Activated CD8-positive, alpha-beta memory T cell treated with anti-CD3 and anti-CD28 coated beads for 48 hours (primary cell): Measurements from ENCODE around the gene SHB.
A peak's percentile ranks its signal among the peaks of the same experiment; 100 is the strongest.

Experiments
- DNase-seq, 3 experiments: peaks; one replicate each; pipeline ENCODE4 v3.0.0-alpha.2; 2020; ENCODE audit warnings: low read depth in 2 of 3, low spot score in 2 of 3

The SHB gene, protein sequence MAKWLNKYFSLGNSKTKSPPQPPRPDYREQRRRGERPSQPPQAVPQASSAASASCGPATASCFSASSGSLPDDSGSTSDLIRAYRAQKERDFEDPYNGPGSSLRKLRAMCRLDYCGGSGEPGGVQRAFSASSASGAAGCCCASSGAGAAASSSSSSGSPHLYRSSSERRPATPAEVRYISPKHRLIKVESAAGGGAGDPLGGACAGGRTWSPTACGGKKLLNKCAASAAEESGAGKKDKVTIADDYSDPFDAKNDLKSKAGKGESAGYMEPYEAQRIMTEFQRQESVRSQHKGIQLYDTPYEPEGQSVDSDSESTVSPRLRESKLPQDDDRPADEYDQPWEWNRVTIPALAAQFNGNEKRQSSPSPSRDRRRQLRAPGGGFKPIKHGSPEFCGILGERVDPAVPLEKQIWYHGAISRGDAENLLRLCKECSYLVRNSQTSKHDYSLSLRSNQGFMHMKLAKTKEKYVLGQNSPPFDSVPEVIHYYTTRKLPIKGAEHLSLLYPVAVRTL

DNA sequence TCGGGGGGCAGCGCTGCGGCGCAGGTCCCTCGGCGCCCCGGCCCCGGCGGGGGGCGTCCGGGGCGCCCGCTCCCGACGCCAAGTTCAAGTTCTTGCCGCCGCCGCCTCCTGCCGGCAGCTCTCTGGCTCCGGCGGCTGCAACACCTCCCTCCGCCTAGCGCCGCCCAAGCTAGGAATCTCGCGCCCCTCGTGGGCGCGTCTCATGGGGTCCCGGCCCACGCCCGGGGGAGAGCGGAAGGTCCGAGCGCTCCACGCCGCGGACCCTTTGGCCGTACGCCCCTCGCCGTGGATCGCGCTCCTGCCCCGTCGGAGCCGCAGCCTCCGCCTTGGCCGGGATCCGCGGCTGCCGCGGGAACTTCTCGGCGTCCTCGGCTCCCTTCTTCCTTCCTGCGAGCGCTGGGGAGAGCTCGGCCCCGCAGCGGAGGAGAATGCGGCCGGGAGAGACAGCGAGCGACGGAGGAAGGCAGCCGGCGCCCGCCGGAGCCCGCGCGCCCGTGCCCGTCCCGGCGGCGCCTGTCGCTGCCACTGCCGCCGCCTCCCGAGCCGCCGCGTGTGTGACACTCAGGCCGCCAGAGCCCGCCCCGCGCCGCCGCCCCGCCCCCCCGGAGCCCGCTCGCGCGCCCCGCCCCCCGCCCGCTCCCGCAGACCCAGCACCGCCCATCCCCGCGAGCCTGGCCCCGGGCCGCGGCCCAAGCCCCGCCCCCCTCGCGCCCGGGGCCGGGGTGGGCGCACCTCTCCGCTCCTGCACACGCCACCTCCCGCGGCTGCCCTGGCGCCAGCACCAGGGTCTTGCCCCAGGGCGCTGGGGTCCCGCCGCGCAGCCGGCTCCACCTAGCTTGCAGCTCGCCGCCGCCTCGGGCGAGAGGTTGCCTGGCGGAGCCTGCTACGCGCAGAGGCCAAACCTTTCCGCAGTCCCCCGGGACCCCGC lies at the start of gene SHB:
Gene SHB (minus strand): TSS at position 527 of the 928 bp plus-strand sequence. CDS start 582 bp downstream, outside the sequence.
- peak; percentile 38 to 63 (median 50) for DNase-seq

DNA sequence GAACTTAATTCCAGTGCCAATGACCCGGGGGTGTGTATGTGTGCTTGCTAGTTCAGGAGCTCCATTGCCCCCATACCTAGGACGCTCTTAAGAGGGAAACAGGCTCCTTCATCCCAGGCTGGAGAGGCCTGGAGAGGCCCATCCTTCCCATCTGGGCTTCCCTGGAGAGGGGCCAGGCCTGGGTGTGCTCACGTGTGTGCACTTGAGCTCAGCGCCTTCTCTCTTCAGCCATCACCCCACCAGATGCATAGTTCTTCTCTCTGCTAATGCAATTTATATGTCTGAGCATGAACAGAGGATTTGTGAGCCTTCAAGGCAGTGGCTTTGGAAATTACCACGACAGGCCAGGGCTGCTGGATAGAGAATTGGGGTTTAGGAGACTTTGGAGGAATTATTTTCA lies 48.6 kb upstream of the SHB start:
- DNase-seq: no peak

DNA sequence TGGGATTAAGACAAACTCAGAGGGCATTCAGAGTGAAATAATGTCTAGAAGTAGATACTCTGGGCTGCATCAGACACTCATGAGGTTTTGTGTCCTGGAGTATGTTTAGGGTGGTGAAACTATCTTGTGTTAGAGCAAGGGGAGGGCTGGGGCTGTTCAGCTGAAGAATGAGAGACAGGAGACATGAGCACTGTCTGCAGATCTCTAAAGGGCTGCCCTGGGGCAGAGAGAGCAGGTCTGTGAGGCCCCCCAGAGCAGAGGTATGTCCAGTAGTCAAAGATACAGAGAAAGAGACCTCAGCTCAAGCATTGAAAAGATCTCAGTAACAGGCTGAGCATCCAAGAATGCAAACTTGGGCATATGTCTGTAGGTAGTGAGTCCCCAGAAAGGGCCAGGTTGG lies 45.9 kb upstream of the SHB start:
- DNase-seq: no peak

DNA sequence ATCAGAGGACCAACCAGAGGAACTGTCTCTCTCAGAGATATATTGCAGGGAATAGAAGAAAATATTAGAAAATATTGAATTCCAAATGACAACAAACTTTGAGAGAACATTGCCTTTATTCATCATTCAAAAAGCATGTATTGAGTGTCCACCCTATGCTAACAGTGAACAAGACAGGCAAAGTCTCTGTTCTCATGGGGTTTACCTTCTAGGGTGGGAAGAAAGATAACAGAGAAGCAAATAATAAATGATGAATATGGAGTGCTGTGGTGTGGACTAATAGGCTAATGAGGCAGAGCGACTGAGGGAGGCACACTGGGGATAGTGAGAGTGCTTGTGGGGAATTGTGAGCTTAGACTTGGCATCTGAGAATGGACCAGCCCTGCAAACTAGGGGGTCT lies 43.4 kb upstream of the SHB start:
- no peak for DNase-seq

DNA sequence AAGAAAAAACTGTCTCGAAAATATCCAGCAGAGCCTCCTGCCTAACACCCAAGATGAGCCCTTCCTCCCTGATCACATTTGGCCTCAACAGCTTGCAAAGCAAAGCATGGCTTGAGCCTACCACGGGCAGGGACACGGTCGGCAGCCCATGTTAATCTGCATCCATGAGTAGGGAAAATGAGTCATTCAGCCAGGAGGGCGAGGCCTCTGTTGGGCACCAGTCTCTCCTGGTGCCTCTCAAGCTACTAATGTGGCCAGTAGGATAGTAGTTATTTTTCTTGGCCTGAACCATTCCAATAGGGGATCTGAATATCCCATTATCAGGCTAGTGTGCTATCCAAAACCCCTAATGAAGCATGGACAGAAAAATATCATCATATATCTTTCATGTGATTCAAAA lies 43.0 kb upstream of the SHB start:
- DNase-seq: no peak

DNA sequence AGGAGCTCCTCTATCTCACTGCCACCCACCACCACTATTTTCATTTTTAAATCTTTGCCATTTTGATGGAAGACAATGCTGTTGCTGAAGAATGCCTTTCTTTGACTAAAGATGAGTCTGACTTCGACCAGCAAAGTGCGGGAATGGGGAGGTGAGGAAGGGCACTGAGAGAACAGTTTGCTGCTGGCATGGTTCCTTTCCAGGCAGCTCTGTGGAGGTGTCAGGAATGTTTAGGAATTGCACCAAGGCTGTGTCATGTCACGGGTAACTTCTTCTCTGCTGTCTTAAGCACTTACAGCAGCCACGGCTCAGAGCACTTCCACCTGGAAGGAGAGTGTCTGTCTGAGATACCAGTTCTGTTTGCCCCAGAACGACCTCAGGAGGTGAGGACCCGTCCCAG lies 41.4 kb upstream of the SHB start:
- no peak for DNase-seq

DNA sequence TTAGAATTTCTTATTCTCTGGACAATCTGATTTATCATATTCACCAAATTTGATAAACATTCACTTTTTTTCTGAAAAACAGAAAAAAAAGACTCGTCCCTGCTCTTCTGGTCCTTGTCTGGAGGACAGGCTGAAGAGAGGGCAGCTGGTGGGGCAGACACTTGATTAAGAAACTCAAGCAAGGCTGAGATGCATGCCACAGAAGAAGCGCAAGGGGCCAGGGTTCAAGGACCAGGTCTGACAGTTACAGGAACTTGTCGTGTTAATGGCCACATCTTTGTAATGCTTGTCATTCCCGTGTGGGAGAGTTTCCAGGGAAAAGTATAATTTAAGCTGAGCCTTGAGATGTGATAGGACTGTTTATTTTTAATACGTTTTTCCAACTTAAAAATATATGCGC lies 40.6 kb upstream of the SHB start:
- no peak for DNase-seq

DNA sequence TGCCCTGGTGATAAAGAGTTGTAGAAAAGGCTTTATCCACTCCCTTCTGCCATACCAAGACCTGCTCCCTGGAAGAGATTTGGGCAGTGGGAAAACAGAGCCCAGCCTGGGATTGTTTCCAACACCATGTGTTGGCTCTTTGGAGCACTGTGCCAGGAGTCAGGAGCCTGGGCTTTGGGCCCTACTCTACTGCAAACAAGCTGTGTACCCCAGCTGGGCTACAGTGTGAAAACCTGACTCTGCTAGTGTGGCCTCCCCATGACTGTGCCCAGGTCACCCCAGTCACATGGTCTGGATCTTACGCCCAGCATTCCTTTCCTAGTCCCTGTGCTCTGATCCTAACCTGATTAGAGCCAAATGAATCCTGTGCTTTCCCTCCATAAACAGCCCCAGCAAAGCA lies 39.3 kb upstream of the SHB start:
- no peak for DNase-seq

DNA sequence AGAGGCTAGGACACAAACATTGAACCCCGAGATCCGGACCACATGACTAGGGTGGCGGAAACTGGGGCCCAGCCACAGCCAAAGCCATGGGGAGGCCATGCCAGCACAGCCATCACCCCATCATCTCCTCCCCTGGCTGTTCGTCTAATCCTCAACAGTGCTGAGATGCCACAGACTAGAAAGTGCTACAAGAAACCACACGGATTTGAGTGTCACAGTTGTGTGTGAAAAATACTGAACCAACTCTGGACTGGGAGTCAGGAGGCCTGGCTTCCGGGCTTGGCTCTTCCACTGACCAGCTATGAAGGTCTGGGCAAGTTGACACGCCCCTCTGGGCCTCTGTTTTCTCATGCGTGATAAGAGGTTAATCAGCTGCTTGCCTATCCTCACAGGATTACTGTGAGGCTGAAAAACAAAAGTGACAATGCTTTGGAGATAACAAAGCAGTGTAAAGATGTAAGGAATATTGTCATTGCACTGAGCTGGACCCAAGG lies 38.8 kb upstream of the SHB start:
- no peak for DNase-seq

DNA sequence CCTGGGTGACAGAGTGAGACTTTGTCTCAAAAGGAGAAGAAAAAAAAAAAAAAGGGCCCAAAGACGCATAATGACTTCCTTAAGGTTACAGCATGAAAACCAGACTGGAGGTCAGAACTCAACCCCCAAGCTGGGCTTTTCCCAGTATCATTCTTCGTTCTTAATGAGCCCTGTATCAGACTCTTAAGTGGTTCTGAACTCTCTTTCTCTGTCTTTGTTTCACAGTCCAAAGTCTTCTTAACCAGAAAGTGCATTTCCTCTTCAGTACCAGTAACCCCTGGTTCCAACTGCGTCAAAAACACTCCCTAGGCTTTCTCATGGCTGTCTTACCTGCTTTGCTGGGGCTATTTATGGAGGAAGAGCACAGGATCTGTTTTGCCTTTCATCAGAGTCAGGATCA lies 38.4 kb upstream of the SHB start:
- DNase-seq: no peak

DNA sequence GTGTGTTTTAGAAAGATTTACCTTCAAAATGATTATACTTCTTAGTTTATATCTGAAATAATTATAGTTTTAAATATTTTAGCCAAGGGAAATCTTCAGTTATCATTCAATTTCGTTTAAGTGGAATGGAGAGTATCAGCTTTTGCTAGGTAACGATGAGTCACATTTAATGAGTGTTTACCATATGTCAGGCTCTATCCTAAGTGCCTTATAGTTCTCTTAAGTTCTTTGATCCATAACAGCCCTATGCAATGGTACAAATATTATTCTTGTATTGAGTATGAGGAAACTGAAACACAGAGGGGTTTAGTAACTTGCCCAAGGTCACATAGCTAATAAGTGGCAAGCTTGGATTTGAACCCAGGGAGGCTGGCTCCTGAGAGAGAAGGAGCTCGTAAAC lies 37.5 kb upstream of the SHB start:
- DNase-seq: no peak

DNA sequence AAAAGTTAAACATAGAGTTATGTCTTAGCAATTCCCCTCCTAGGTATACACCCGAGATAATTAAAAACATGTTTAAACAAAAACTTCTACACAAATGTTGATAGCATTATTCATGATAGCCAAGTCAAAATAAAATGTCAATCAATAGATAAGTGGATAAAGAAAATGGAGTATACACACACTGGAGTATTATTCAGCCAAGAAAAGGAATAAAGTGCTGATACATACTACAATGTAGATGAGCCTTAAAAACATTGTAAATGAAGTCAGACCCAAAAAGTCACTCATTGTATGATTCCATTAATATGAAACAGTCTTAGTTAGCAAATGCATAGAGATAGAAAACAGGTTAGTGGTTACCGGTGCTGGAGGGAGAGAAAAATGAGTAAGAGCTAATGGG lies 34.3 kb upstream of the SHB start:
- DNase-seq: no peak

DNA sequence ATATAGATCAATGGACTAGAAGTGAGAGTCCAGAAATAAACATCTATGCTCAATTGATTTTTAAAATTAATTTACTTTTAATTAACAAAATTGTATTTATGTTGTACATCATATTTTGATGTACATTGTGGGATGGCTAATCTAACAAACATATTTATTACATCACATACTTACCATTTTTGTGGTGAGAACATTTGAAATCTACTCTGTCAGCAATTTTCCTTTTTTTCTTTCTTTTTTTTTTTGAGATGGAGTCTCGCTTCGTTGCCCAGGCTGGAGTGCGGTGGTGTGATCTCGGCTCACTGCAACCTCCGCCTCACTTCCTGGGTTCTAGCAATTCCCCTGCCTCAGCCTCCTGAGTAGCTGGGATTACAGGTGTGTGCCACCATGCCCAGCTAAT lies 32.4 kb upstream of the SHB start:
- DNase-seq: no peak

DNA sequence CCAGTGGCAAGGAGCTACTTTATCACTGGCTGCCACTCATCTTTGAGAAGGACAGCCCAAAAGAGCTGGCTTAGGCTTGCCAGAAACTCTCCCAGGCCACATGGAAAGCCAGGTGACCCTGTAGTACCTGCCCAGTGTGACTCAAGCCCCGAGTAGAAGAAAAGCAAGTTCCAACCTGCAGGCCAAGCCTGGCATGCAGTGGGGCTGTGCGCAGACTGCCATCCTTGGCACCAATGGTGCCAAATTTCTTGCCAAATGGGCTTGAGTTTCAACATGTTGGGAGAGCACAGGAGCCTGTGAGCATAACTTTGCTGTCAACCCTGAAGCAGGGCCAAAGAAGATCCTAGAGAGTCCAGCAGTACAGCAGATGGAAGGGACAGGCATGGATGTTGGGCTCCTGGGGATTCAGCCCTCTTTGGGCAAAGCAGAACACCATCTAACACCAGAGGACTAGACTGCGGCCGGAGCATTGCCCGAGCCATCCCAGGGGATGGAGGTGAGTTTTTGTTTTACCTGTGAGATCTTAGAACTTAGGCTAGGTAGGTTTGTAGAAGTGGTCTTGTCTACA lies 27.3 kb upstream of the SHB start:
- DNase-seq: no peak

DNA sequence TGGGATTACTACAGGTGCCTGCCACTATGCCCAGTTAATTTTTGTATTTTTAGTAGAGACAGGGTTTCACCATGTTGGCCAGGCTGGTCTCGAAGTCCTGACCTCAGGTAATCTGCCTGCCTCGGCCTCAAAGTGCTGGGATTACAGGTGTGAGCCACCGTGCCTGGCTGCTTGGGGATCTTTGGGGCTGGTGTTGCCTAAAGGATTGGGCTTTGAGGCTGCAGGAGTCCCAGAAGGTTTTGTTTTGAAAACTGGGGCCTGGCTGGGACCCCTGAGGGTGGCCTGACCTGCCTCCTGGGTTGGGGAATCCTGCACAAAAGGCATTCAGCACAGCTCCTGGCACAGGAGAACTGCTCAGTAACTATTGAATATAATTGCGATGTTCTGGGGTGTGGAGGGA lies 25.1 kb upstream of the SHB start:
- no peak for DNase-seq

DNA sequence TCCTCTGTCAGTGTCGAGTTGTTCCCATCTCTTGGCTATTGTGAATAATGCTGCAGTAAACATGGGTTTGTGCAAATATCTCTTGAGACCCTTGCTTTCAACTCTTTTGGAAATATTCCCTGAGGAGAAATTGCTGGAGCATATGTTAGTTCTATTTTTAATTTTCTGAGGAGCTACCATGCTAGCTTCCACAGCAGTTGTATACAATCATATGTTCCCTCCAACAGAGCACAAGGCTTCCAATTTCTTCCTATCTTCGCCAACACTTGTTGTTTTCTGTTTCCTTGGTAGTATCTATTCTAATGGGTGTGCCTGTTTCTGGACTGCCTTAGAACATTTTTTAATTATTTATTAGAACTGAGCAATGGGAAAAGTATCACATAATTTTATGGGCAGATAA lies 23.6 kb upstream of the SHB start:
- DNase-seq: no peak

DNA sequence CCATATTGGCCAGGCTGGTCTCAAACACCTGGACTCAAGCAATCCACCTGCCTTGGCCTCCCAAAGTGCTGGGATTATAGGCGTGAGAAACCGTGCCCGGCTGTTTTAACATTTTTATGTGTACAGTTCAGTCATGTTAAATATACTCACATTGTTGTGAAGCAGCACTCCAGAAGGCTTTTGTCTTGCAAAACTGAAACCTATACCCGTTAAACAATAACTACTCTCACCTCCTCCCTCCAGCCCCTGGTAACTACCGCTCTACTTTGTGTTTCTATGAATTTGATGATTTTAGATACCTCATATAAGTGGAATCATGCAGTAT lies 23.1 kb upstream of the SHB start:
- no peak for DNase-seq

DNA sequence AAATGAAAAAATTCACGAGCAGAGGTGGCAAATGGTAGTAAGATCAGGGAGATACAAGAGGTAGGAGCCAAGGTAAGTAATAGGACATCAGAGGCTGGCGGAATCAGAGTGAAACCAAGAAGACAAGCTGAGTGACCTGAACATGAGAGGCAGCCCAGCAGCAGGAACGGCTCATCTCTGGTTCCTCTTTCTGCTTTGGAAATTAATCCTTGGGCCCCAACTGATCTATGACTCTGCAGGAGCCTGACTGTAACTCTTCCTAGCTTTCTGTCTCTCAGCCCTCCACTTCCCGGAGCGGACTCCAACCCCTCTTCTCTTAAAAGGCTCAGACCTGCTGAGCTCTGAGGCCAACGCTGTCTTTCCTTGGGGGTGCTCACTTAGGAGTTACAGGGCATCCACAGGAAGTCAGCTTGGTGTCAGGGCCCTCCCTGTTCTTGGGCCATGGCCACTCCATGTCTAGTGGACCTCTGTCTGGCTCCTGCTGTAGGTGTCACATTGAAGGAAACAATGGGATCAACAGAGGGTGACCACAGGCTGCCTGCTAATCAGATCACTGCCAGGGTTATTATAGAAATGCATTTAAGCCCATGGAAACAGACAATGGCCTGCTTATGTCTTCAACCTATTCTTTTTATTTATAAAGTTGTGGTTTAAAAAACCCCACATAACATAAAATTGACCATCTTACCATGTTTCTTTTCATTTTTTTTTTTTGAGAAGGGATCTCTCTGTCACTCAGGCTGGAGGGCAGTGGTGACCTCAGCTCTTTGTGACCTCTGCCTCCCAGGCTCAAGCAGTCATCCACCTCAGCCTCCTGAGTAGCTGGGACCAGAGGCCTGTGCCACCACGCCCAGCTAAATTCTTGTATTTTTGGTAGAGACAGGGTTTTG lies 22.5 kb upstream of the SHB start:
- no peak for DNase-seq

DNA sequence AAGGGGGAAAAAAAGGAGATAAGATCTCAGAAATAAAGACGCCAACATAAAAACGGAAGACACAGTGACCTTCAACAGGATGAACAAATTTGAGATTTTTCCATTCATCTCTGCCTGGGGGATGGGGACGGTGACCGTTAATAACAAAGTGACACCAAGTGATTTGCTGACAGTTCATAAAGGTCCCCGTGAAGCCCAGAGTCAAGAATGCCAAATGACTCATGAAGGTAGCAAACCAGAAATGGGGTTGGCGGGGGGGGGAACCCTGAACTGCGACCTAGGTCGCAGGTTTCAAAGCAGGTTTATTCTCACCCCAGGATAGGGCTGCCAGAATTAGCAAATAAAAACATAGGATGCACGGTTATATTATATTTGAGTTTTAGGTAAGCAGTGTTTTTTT lies 21.1 kb upstream of the SHB start:
- DNase-seq: no peak

DNA sequence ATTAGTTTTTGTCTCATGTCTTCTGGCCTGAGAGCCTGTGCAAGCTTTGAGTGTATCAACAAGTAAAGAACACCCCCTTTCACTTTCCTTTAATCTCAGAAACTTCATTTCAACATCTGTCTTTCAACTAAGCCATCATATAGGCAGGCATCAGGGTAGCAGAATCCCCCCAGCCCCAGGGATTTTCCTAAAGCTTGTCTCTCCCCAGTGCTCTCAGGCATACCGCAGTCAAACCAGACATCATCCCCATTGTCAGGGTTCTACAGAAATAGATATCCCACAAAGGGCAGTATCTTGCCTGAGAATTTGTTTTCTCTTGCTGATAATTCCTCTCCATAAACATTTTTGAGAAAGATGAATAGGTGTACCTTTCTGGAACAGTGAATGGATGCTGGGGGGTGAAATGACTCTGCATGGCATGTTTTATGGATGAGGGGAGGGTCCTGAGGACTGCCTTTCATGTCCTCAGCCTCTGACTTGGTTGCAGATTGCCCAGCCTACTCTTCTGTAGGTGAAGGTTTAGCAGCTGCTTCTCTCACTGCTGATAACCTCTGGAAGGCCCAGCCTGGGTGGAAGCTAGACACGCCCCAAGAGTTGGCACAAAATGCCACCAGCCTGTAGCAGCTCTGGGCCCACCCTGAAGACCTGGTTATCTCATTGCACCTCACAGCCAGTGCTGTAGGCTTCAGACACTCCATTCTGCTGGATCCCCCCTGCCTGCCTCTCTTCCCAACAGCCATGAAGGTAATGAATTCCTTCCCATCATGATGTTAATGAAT lies 20.5 kb upstream of the SHB start:
- DNase-seq: no peak
